ENCODE measurements around the gene IYD.
"Not testable (repeated sequence)": the region's sequence is repeated elsewhere in the genome, so short reads cannot be mapped to it uniquely, and the experiment has no call there.

IYD gene

DNA sequence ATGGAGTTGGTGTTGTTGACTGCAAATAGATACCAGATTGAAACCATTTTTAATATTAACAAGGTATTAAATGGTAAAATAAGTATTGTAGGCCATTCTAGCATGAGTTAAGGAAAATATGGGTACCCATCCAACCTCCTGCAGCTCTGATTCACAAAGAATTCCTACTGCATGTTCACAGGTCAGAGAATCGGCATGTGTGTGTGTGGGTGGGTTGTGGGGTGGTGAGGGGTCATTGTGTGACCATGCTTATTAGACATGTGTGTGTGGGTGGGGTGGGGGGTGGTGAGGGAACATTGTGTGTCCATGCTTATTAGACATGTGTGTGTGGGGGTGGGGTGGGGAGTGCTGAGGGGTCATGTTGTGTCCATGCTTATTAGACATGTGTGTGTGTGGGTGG, 3.2 kb downstream of the IYD start:
- H3K9me3 ChIP-seq (ENCODE audit: control insufficient read depth, low read length): no peaks in the 10 kb centered on the region
- no peaks in the 10 kb centered on the region for H3K4me1 ChIP-seq (ENCODE audit: control insufficient read depth, insufficient read depth, low read length, poor library complexity, severe bottlenecking)
- no peak overlapping the region for H3K4me3 ChIP-seq (ENCODE audit: extremely low read depth, insufficient read depth, low read length, poor library complexity, severe bottlenecking)
- H3K36me3 ChIP-seq (ENCODE audit: control insufficient read depth, insufficient read depth, low read length): no peaks in the 10 kb centered on the region
- no peak overlapping the region for H3K27ac ChIP-seq (ENCODE audit: low read depth, low read length, severe bottlenecking)
- WGBS, 2 experiments (ENCODE audit: insufficient coverage in 2 of 2): 80 to 86% methylated on average over 1 of the region's 1 CpG

DNA sequence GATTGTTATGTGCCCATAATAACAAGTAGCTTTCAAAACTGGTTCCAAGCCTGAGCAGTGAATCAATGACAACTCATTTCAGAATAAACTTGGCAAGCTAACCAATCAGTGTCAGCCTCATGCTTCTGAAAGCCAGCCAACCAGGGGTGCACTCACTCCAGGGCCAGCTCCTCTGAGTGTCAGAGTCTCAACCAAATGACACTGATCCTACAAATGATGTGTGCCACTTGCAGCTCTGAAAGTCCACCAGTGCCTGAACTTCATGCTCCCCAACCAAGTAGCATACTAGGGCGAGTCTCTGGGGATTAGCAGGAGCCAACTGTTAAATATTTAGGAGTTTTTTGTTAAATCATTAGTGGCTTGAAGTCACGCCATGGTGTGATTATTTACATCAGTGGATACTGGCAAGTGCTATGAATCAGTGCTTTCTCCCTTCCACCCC, 4.5 kb downstream of the IYD start:
- no peaks in the 10 kb centered on the region for H3K36me3 ChIP-seq (ENCODE audit: control insufficient read depth, insufficient read depth, low read length)
- WGBS, 2 experiments (ENCODE audit: insufficient coverage in 2 of 2): 100% methylated on average over 1 of the region's 2 CpGs; no CpG with 5 or more reads in 1 of the 2 experiments
- H3K4me1 ChIP-seq (ENCODE audit: control insufficient read depth, insufficient read depth, low read length, poor library complexity, severe bottlenecking): no peaks in the 10 kb centered on the region
- no peaks in the 10 kb centered on the region for H3K9me3 ChIP-seq (ENCODE audit: control insufficient read depth, low read length)
- H3K27ac ChIP-seq (ENCODE audit: low read depth, low read length, severe bottlenecking): no peak overlapping the region
- no peak overlapping the region for H3K4me3 ChIP-seq (ENCODE audit: extremely low read depth, insufficient read depth, low read length, poor library complexity, severe bottlenecking)

DNA sequence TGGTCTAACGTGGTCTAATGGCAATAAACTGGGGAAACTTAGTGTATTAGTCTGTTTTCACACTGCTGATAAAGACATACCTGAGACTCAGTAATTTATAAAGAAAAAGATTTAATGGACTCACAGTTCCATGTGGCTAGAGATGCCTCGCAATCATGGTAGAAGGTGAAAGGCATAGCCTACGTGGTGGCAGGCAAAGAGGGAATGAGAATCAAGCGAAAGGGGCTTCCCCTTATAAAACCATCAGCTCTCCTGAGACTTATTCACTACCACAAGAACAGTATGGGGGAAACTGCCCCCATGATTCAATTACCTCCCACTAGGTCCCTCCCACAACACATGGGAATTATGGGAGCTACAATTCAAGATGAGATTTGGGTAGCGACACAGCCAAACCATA, 5.5 kb downstream of the IYD start:
- not testable (repeated sequence) for H3K36me3 ChIP-seq (ENCODE audit: control insufficient read depth, insufficient read depth, low read length); H3K27ac ChIP-seq (ENCODE audit: low read depth, low read length, severe bottlenecking); H3K4me3 ChIP-seq (ENCODE audit: extremely low read depth, insufficient read depth, low read length, poor library complexity, severe bottlenecking); H3K9me3 ChIP-seq (ENCODE audit: control insufficient read depth, low read length); H3K4me1 ChIP-seq (ENCODE audit: control insufficient read depth, insufficient read depth, low read length, poor library complexity, severe bottlenecking)
- 62 to 83% methylated on average over 2 to 4 of the region's 5 CpGs for WGBS, 2 experiments (ENCODE audit: insufficient coverage in 2 of 2)

GRCh38 chr6:150377211-150377781, 8.5 kb downstream of the IYD start:
- 73 to 82% methylated on average over 2 to 4 of the region's 4 CpGs for WGBS, 2 experiments (ENCODE audit: insufficient coverage in 2 of 2)
- Histone ChIP-seq H3K9me3 (ENCODE audit: control insufficient read depth, low read length) (no peaks in the 10 kb centered on the region), H3K27ac (ENCODE audit: low read depth, low read length, severe bottlenecking) (no peak overlapping the region)

DNA sequence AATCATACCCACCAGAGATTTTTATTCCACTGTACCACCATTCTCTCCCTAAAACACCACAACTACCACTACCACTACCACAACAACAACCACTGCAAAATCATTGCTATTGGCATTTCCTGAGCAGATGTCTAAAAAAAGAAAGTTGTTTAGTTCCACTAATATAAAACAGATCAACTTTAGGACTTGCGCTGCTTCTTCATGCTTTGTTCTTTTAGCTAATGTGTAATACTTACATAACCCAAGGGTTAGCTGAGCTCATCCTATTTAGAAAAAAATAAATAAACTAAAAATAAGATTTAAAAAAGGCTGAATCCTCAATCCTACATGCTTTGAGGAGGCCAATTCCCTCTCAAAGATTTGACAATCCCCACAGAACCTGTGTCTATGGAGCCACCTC, 11.4 kb downstream of the IYD start:
- peaks cover 18% of the 10 kb centered on the region for H3K4me1 ChIP-seq (ENCODE audit: control insufficient read depth, insufficient read depth, low read length, poor library complexity, severe bottlenecking)
- no peaks in the 10 kb centered on the region for H3K36me3 ChIP-seq (ENCODE audit: control insufficient read depth, insufficient read depth, low read length)
- no peak overlapping the region for H3K4me3 ChIP-seq (ENCODE audit: extremely low read depth, insufficient read depth, low read length, poor library complexity, severe bottlenecking)
- no peak overlapping the region for H3K27ac ChIP-seq (ENCODE audit: low read depth, low read length, severe bottlenecking)
- WGBS, 2 experiments (ENCODE audit: insufficient coverage in 2 of 2): no CpG with 5 or more reads among the region's 1 CpG
- no peaks in the 10 kb centered on the region for H3K9me3 ChIP-seq (ENCODE audit: control insufficient read depth, low read length)

More at GRCh38 chr6:150377211-150377781, 8.5 kb downstream of the IYD start:
- no peak overlapping the region for H3K4me3 ChIP-seq (ENCODE audit: extremely low read depth, insufficient read depth, low read length, poor library complexity, severe bottlenecking)
- no peaks in the 10 kb centered on the region for H3K36me3 ChIP-seq (ENCODE audit: control insufficient read depth, insufficient read depth, low read length)
- H3K4me1 ChIP-seq (ENCODE audit: control insufficient read depth, insufficient read depth, low read length, poor library complexity, severe bottlenecking): peaks cover 10% of the 10 kb centered on the region

DNA sequence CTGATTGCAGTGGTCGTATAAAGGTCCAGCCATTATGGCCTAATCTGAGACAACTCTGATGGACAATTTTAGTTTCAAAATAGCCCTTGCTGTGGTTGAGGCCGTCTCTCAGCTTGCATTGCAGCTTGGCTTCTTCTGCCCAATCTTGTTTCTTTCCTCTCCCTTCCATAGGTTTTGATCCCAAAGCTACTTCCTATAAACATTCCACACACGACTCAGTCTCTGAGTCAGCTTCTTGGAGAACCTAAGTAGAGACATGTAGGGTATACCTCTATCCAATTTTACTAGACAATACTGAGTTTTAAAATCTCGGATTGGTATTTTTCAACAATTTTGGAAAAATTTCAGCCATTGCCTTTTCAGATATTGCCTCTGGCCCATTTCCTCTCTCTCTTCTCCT, 13.4 kb downstream of the IYD start:
- WGBS, 2 experiments (ENCODE audit: insufficient coverage in 2 of 2): 87% methylated on average over 3 to 4 of the region's 4 CpGs
- Histone ChIP-seq H3K36me3 (ENCODE audit: control insufficient read depth, insufficient read depth, low read length) (no peaks in the 10 kb centered on the region), H3K4me3 (ENCODE audit: extremely low read depth, insufficient read depth, low read length, poor library complexity, severe bottlenecking) (no peak overlapping the region), H3K27ac (ENCODE audit: low read depth, low read length, severe bottlenecking) (no peak overlapping the region), H3K4me1 (ENCODE audit: control insufficient read depth, insufficient read depth, low read length, poor library complexity, severe bottlenecking) (peaks cover 18% of the 10 kb centered on the region), H3K9me3 (ENCODE audit: control insufficient read depth, low read length) (no peaks in the 10 kb centered on the region)

DNA sequence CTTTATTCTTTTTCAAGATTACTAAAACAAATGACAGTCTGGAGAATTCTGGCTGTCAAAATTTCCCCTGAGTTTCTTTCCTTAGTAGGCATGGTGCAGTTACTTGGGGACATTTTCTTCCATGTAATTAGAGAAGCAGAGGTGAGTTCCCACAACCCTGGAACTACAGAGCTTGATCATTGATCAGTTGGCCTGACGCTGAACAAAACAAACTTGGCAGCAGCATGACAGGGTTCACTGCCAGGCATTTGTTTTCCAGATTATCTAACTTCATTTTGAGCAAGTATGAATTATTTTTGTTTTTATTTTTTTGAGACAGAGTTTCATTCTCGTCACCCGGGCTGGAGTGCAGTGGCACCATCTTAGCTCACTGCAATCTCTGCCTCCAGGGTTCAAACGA, 22.6 kb downstream of the IYD start:
- Histone ChIP-seq H3K36me3 (ENCODE audit: control insufficient read depth, insufficient read depth, low read length) (no peaks in the 10 kb centered on the region), H3K27ac (ENCODE audit: low read depth, low read length, severe bottlenecking) (no peak overlapping the region), H3K9me3 (ENCODE audit: control insufficient read depth, low read length) (no peaks in the 10 kb centered on the region), H3K4me3 (ENCODE audit: extremely low read depth, insufficient read depth, low read length, poor library complexity, severe bottlenecking) (no peak overlapping the region), H3K4me1 (ENCODE audit: control insufficient read depth, insufficient read depth, low read length, poor library complexity, severe bottlenecking) (no peaks in the 10 kb centered on the region)
- WGBS, 2 experiments (ENCODE audit: insufficient coverage in 2 of 2): 78 to 91% methylated on average over 4 of the region's 4 CpGs

- Histone ChIP-seq H3K9me3 (ENCODE audit: control insufficient read depth, low read length) (no peaks in the 10 kb centered on the region), H3K4me3 (ENCODE audit: extremely low read depth, insufficient read depth, low read length, poor library complexity, severe bottlenecking) (no peak overlapping the region), H3K36me3 (ENCODE audit: control insufficient read depth, insufficient read depth, low read length) (no peaks in the 10 kb centered on the region), H3K27ac (ENCODE audit: low read depth, low read length, severe bottlenecking) (no peak overlapping the region), H3K4me1 (ENCODE audit: control insufficient read depth, insufficient read depth, low read length, poor library complexity, severe bottlenecking) (no peaks in the 10 kb centered on the region)
- WGBS, 2 experiments (ENCODE audit: insufficient coverage in 2 of 2): 86 to 96% methylated on average over 1 to 3 of the region's 3 CpGs
Measured at GRCh38 chr6:150391890-150392289, 23.1 kb downstream of the IYD start.

DNA sequence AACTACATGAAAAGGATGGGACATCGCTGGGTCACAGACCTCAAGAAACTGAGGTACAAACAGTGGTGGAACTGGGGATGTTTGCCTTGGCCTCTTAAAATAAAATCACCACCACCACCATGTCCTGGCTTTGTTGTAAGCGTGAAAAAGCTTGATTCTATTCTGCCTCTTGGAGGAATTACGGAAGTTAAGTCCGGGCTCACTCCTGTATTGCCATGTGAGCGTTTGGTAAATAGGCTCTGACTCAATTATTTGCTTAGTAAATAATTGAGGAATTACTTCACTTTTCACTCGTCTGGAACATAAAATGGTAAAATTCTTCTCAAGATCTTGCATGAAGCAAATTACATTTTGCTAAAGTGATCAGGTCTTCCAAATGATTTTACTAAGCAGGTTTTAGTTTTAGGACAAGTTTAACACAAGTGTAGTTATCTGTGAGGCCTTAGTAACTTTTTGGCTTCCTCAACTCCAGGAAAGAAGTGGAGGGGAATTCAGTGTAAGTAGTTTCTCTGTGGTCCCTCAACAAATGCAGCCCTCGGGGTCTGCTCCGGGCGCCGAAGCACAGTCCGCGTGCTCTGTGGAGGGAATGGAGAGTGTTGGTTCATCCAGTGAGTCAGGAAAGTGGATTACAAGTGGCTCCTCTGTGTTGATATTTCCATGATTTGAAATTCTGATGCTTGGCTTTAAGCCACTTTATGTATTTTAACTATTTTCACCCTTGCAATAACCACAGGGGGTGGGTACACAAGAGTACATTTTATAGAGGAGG, 23.8 kb downstream of the IYD start:
- 85 to 95% methylated on average over 7 to 9 of the region's 12 CpGs for WGBS, 2 experiments (ENCODE audit: insufficient coverage in 2 of 2)
- no peak overlapping the region for H3K4me3 ChIP-seq (ENCODE audit: extremely low read depth, insufficient read depth, low read length, poor library complexity, severe bottlenecking)
- no peaks in the 10 kb centered on the region for H3K36me3 ChIP-seq (ENCODE audit: control insufficient read depth, insufficient read depth, low read length)
- H3K27ac ChIP-seq (ENCODE audit: low read depth, low read length, severe bottlenecking): no peak overlapping the region
- H3K4me1 ChIP-seq (ENCODE audit: control insufficient read depth, insufficient read depth, low read length, poor library complexity, severe bottlenecking): no peaks in the 10 kb centered on the region
- no peaks in the 10 kb centered on the region for H3K9me3 ChIP-seq (ENCODE audit: control insufficient read depth, low read length)

DNA sequence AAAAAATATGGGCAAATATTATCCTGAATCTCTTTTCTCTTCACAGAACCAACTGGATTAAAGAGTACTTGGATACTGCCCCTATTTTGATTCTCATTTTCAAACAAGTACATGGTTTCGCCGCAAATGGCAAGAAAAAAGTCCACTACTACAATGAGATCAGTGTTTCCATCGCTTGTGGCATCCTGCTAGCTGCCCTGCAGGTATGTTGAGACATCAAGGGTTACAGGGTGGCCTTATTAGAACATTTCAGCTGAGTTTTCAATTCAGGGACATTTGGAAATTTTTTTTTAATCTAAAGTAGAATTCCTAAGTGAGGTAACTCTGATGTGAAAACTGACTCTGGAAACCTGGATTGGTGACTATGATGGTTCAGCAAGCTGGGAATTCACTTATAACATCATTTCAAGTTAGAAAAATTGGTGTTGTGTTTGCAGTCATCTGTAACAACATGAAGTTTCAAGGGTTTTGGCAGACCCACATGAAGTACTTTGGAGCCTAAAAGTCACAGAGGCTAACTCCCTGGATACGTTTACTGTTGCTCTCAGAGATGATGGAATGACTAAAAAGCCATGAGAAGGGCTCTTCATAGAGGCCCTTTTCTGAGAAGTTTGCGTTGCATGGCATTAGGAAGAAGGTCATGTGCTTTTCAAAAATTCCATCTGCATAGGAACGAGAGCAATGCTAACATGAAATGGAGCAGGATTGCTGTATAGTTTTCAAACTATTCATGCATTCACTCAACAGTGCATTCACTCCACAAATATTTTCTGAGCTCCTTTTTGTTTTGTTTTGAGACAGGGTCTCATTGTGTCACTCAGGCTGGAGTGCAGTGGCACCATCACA, 25.5 kb downstream of the IYD start:
- Histone ChIP-seq H3K4me1 (ENCODE audit: control insufficient read depth, insufficient read depth, low read length, poor library complexity, severe bottlenecking) (no peaks in the 10 kb centered on the region), H3K36me3 (ENCODE audit: control insufficient read depth, insufficient read depth, low read length) (no peaks in the 10 kb centered on the region), H3K27ac (ENCODE audit: low read depth, low read length, severe bottlenecking) (no peak overlapping the region), H3K4me3 (ENCODE audit: extremely low read depth, insufficient read depth, low read length, poor library complexity, severe bottlenecking) (no peak overlapping the region), H3K9me3 (ENCODE audit: control insufficient read depth, low read length) (no peaks in the 10 kb centered on the region)
- WGBS, 2 experiments (ENCODE audit: insufficient coverage in 2 of 2): 87 to 96% methylated on average over 3 to 4 of the region's 6 CpGs

Measured in mesodermal cell (in vitro differentiated cells).